ENCODE data around the gene IPPK.

Gene IPPK

GRCh38 chr9:92665836-92666235 is 4.1 kb downstream of the IPPK start:
- Histone ChIP-seq H3K4me3 (ENCODE audit: extremely low read depth, insufficient read depth, low read length, poor library complexity, severe bottlenecking) (no peak overlapping the region), H3K36me3 (ENCODE audit: control insufficient read depth, insufficient read depth, low read length) (peaks cover 19% of the 10 kb centered on the region), H3K27ac (ENCODE audit: low read depth, low read length, severe bottlenecking) (no peak overlapping the region), H3K4me1 (ENCODE audit: control insufficient read depth, insufficient read depth, low read length, poor library complexity, severe bottlenecking) (peaks cover 5% of the 10 kb centered on the region), H3K9me3 (ENCODE audit: control insufficient read depth, low read length) (no peaks in the 10 kb centered on the region)
- 100% methylated on average over 2 of the region's 3 CpGs for WGBS, 2 experiments (ENCODE audit: insufficient coverage in 2 of 2)

GRCh38 chr9:92664394-92665152 is 5.4 kb downstream of the IPPK start:
- Histone ChIP-seq H3K4me1 (ENCODE audit: control insufficient read depth, insufficient read depth, low read length, poor library complexity, severe bottlenecking) (peaks cover 5% of the 10 kb centered on the region), H3K27ac (ENCODE audit: low read depth, low read length, severe bottlenecking) (no peak overlapping the region), H3K36me3 (ENCODE audit: control insufficient read depth, insufficient read depth, low read length) (peaks cover 19% of the 10 kb centered on the region), H3K9me3 (ENCODE audit: control insufficient read depth, low read length) (no peaks in the 10 kb centered on the region), H3K4me3 (ENCODE audit: extremely low read depth, insufficient read depth, low read length, poor library complexity, severe bottlenecking) (no peak overlapping the region)
- WGBS, 2 experiments (ENCODE audit: insufficient coverage in 2 of 2), result 79 to 84% methylated on average over 9 to 10 of the region's 13 CpGs

- H3K9me3 ChIP-seq (ENCODE audit: control insufficient read depth, low read length), result no peaks in the 10 kb centered on the region
- peaks cover 19% of the 10 kb centered on the region for H3K36me3 ChIP-seq (ENCODE audit: control insufficient read depth, insufficient read depth, low read length)
- WGBS, 2 experiments (ENCODE audit: insufficient coverage in 2 of 2), result 92 to 98% methylated on average over 10 of the region's 10 CpGs
- no peak overlapping the region for H3K27ac ChIP-seq (ENCODE audit: low read depth, low read length, severe bottlenecking)
- H3K4me3 ChIP-seq (ENCODE audit: extremely low read depth, insufficient read depth, low read length, poor library complexity, severe bottlenecking), result no peak overlapping the region
- H3K4me1 ChIP-seq (ENCODE audit: control insufficient read depth, insufficient read depth, low read length, poor library complexity, severe bottlenecking), result peaks cover 5% of the 10 kb centered on the region
Measured at GRCh38 chr9:92663951-92664350, 6.0 kb downstream of the IPPK start.

GRCh38 chr9:92663126-92663525 is 6.8 kb downstream of the IPPK start:
- Histone ChIP-seq H3K9me3 (ENCODE audit: control insufficient read depth, low read length) (no peaks in the 10 kb centered on the region), H3K36me3 (ENCODE audit: control insufficient read depth, insufficient read depth, low read length) (peaks cover 26% of the 10 kb centered on the region), H3K4me1 (ENCODE audit: control insufficient read depth, insufficient read depth, low read length, poor library complexity, severe bottlenecking) (peaks cover 5% of the 10 kb centered on the region), H3K4me3 (ENCODE audit: extremely low read depth, insufficient read depth, low read length, poor library complexity, severe bottlenecking) (no peak overlapping the region), H3K27ac (ENCODE audit: low read depth, low read length, severe bottlenecking) (no peak overlapping the region)
- WGBS, 2 experiments (ENCODE audit: insufficient coverage in 2 of 2), result 100% methylated on average over 2 of the region's 3 CpGs; no CpG with 5 or more reads in 1 of the 2 experiments

- WGBS, 2 experiments (ENCODE audit: insufficient coverage in 2 of 2), result 89 to 96% methylated on average over 3 of the region's 4 CpGs
- Histone ChIP-seq H3K4me3 (ENCODE audit: extremely low read depth, insufficient read depth, low read length, poor library complexity, severe bottlenecking) (no peak overlapping the region), H3K36me3 (ENCODE audit: control insufficient read depth, insufficient read depth, low read length) (peaks cover 27% of the 10 kb centered on the region), H3K9me3 (ENCODE audit: control insufficient read depth, low read length) (no peaks in the 10 kb centered on the region), H3K4me1 (ENCODE audit: control insufficient read depth, insufficient read depth, low read length, poor library complexity, severe bottlenecking) (peaks cover 5% of the 10 kb centered on the region), H3K27ac (ENCODE audit: low read depth, low read length, severe bottlenecking) (no peak overlapping the region)
Measured at GRCh38 chr9:92661743-92662142, 8.2 kb downstream of the IPPK start.

GRCh38 chr9:92661127-92661526 is 8.8 kb downstream of the IPPK start:
- H3K4me3 ChIP-seq (ENCODE audit: extremely low read depth, insufficient read depth, low read length, poor library complexity, severe bottlenecking), result no peak overlapping the region
- H3K36me3 ChIP-seq (ENCODE audit: control insufficient read depth, insufficient read depth, low read length), result peaks cover 30% of the 10 kb centered on the region
- H3K4me1 ChIP-seq (ENCODE audit: control insufficient read depth, insufficient read depth, low read length, poor library complexity, severe bottlenecking), result peaks cover 5% of the 10 kb centered on the region
- 83 to 98% methylated on average over 3 to 4 of the region's 5 CpGs for WGBS, 2 experiments (ENCODE audit: insufficient coverage in 2 of 2)
- H3K9me3 ChIP-seq (ENCODE audit: control insufficient read depth, low read length), result no peaks in the 10 kb centered on the region
- H3K27ac ChIP-seq (ENCODE audit: low read depth, low read length, severe bottlenecking), result no peak overlapping the region

- 90 to 93% methylated on average over 2 to 3 of the region's 4 CpGs for WGBS, 2 experiments (ENCODE audit: insufficient coverage in 2 of 2)
- H3K4me1 ChIP-seq (ENCODE audit: control insufficient read depth, insufficient read depth, low read length, poor library complexity, severe bottlenecking), result peaks cover 5% of the 10 kb centered on the region
- peaks cover 34% of the 10 kb centered on the region for H3K36me3 ChIP-seq (ENCODE audit: control insufficient read depth, insufficient read depth, low read length)
- no peaks in the 10 kb centered on the region for H3K9me3 ChIP-seq (ENCODE audit: control insufficient read depth, low read length)
- no peak overlapping the region for H3K4me3 ChIP-seq (ENCODE audit: extremely low read depth, insufficient read depth, low read length, poor library complexity, severe bottlenecking)
- H3K27ac ChIP-seq (ENCODE audit: low read depth, low read length, severe bottlenecking), result no peak overlapping the region
Measured at GRCh38 chr9:92660266-92660665, 9.7 kb downstream of the IPPK start.

- H3K36me3 ChIP-seq (ENCODE audit: control insufficient read depth, insufficient read depth, low read length), result peaks cover 38% of the 10 kb centered on the region
- H3K9me3 ChIP-seq (ENCODE audit: control insufficient read depth, low read length), result no peaks in the 10 kb centered on the region
- peaks cover 2% of the 10 kb centered on the region for H3K4me1 ChIP-seq (ENCODE audit: control insufficient read depth, insufficient read depth, low read length, poor library complexity, severe bottlenecking)
- 58 to 77% methylated on average over 10 of the region's 10 CpGs for WGBS, 2 experiments (ENCODE audit: insufficient coverage in 2 of 2)
- H3K27ac ChIP-seq (ENCODE audit: low read depth, low read length, severe bottlenecking), result no peak overlapping the region
- H3K4me3 ChIP-seq (ENCODE audit: extremely low read depth, insufficient read depth, low read length, poor library complexity, severe bottlenecking), result no peak overlapping the region
Measured at GRCh38 chr9:92659601-92660000, 10.3 kb downstream of the IPPK start.

GRCh38 chr9:92658611-92659010 is 11.3 kb downstream of the IPPK start:
- 96 to 100% methylated on average over 3 to 4 of the region's 4 CpGs for WGBS, 2 experiments (ENCODE audit: insufficient coverage in 2 of 2)
- no peaks in the 10 kb centered on the region for H3K9me3 ChIP-seq (ENCODE audit: control insufficient read depth, low read length)
- H3K27ac ChIP-seq (ENCODE audit: low read depth, low read length, severe bottlenecking), result no peak overlapping the region
- H3K4me3 ChIP-seq (ENCODE audit: extremely low read depth, insufficient read depth, low read length, poor library complexity, severe bottlenecking), result no peak overlapping the region
- H3K36me3 ChIP-seq (ENCODE audit: control insufficient read depth, insufficient read depth, low read length), result peaks cover 41% of the 10 kb centered on the region
- H3K4me1 ChIP-seq (ENCODE audit: control insufficient read depth, insufficient read depth, low read length, poor library complexity, severe bottlenecking), result no peaks in the 10 kb centered on the region

- WGBS, 2 experiments (ENCODE audit: insufficient coverage in 2 of 2), result 96 to 100% methylated on average over 4 to 5 of the region's 7 CpGs
- no peak overlapping the region for H3K4me3 ChIP-seq (ENCODE audit: extremely low read depth, insufficient read depth, low read length, poor library complexity, severe bottlenecking)
- H3K27ac ChIP-seq (ENCODE audit: low read depth, low read length, severe bottlenecking), result no peak overlapping the region
- no peaks in the 10 kb centered on the region for H3K9me3 ChIP-seq (ENCODE audit: control insufficient read depth, low read length)
- peaks cover 43% of the 10 kb centered on the region for H3K36me3 ChIP-seq (ENCODE audit: control insufficient read depth, insufficient read depth, low read length)
- H3K4me1 ChIP-seq (ENCODE audit: control insufficient read depth, insufficient read depth, low read length, poor library complexity, severe bottlenecking), result no peaks in the 10 kb centered on the region
Measured at GRCh38 chr9:92658176-92658575, 11.8 kb downstream of the IPPK start.

GRCh38 chr9:92657296-92658094 is 12.4 kb downstream of the IPPK start:
- Histone ChIP-seq H3K27ac (ENCODE audit: low read depth, low read length, severe bottlenecking) (no peak overlapping the region), H3K9me3 (ENCODE audit: control insufficient read depth, low read length) (no peaks in the 10 kb centered on the region), H3K4me3 (ENCODE audit: extremely low read depth, insufficient read depth, low read length, poor library complexity, severe bottlenecking) (no peak overlapping the region), H3K4me1 (ENCODE audit: control insufficient read depth, insufficient read depth, low read length, poor library complexity, severe bottlenecking) (no peaks in the 10 kb centered on the region), H3K36me3 (ENCODE audit: control insufficient read depth, insufficient read depth, low read length) (peaks cover 49% of the 10 kb centered on the region)
- WGBS, 2 experiments (ENCODE audit: insufficient coverage in 2 of 2), result 97% methylated on average over 11 to 13 of the region's 17 CpGs

Data from mesodermal cell (in vitro differentiated cells).